Measurements from ENCODE around the gene ZNF200.

- TF ChIP-seq GATA2 (IDR thresholded peaks at IDR 0.05; ENCODE audit: low read depth, low read length), result no peak
- no peak for TF ChIP-seq GATA3 (IDR thresholded peaks at IDR 0.05; ENCODE audit: low read depth, low read length)
These were observed 8.9 kb upstream of the ZNF200 start for GRCh38 chr16:3243882-3244281.

Data from SH-SY5Y (cell line).